Epithelial cell of prostate (primary cell): Measurements from ENCODE around the gene ZNF30.
A peak's percentile ranks its signal among the peaks of the same experiment; 100 is the strongest.
"Not testable (repeated sequence)": the region's sequence is repeated elsewhere in the genome, so short reads cannot be mapped to it uniquely, and the experiment has no call there.

Experiments
- DNase-seq: peaks from one replicate; pipeline ENCODE4 v3.0.0-alpha.2; 2011; ENCODE audit warnings: low read depth, low spot score
- H3K27ac ChIP-seq: fragments of 450-650 bp; 2 replicates; pipeline ENCODE4 v1.5.1; 2017; ENCODE audit warnings: mild to moderate bottlenecking

ZNF30 gene

GRCh38 chr19:34926685-34927375 lies at the start of gene ZNF30:
Gene ZNF30 (plus strand): TSS chr19:34926903. CDS start chr19:34929948, 3,045 bp downstream.
- DNase-seq, result peak; percentile 31
- H3K27ac ChIP-seq, result peak within 1 kb of the TSS; percentile 66

GRCh38 chr19:34879563-34879962 lies 47.1 kb upstream of the ZNF30 start:
- DNase-seq, result no peak
- H3K27ac ChIP-seq, result no peak overlapping the region

GRCh38 chr19:34880034-34880433 lies 46.7 kb upstream of the ZNF30 start:
- H3K27ac ChIP-seq, result no peak overlapping the region
- no peak for DNase-seq

GRCh38 chr19:34881982-34882381 lies 44.7 kb upstream of the ZNF30 start:
- peak; percentile 55 for DNase-seq
- H3K27ac ChIP-seq, result no peak overlapping the region

- DNase-seq, result no peak
- no peak overlapping the region for H3K27ac ChIP-seq
Observed at GRCh38 chr19:34888091-34888490, 38.6 kb upstream of the ZNF30 start.

GRCh38 chr19:34900245-34900644 lies 26.5 kb upstream of the ZNF30 start:
- no peak for DNase-seq
- H3K27ac ChIP-seq, result no peak overlapping the region

GRCh38 chr19:34904664-34905527 lies 21.8 kb upstream of the ZNF30 start:
- no peak for DNase-seq
- no peak overlapping the region for H3K27ac ChIP-seq

- no peak for DNase-seq
- no peak overlapping the region for H3K27ac ChIP-seq
Observed at GRCh38 chr19:34910770-34911169, 15.9 kb upstream of the ZNF30 start.

- not testable (repeated sequence) for H3K27ac ChIP-seq, DNase-seq
Observed at GRCh38 chr19:34917144-34917543, 9.6 kb upstream of the ZNF30 start.

GRCh38 chr19:34918190-34918589 lies 8.5 kb upstream of the ZNF30 start:
- no peak for DNase-seq
- no peak overlapping the region for H3K27ac ChIP-seq

- H3K27ac ChIP-seq, DNase-seq: not testable (repeated sequence)
Observed at GRCh38 chr19:34920090-34920786, 6.5 kb upstream of the ZNF30 start.

- H3K27ac ChIP-seq, result no peak overlapping the region
- no peak for DNase-seq
Observed at GRCh38 chr19:34925278-34925855, 1.3 kb upstream of the ZNF30 start.

- no peak for DNase-seq
- H3K27ac ChIP-seq, result peak overlapping the region; percentile 66
Observed at GRCh38 chr19:34926361-34926684, 380 bp upstream of the ZNF30 start.

- no peak overlapping the region for H3K27ac ChIP-seq
Observed at GRCh38 chr19:34932494-34932893, 5.8 kb downstream of the ZNF30 start.

GRCh38 chr19:34936184-34936583 lies 9.5 kb downstream of the ZNF30 start:
- H3K27ac ChIP-seq, result no peak overlapping the region
- no peak for DNase-seq

More at GRCh38 chr19:34932494-34932893, 5.8 kb downstream of the ZNF30 start:
- DNase-seq, result no peak

GRCh38 chr19:34938886-34939285 lies 12.2 kb downstream of the ZNF30 start:
- DNase-seq, result no peak

GRCh38 chr19:34943861-34944573 lies 17.3 kb downstream of the ZNF30 start:
- no peak for DNase-seq

More at GRCh38 chr19:34938886-34939285, 12.2 kb downstream of the ZNF30 start:
- H3K27ac ChIP-seq, result no peak overlapping the region

GRCh38 chr19:34953092-34953491 lies 26.4 kb downstream of the ZNF30 start:
- DNase-seq, result no peak
- no peak overlapping the region for H3K27ac ChIP-seq

More at GRCh38 chr19:34943861-34944573, 17.3 kb downstream of the ZNF30 start:
- H3K27ac ChIP-seq, result no peak overlapping the region

GRCh38 chr19:34957830-34958751 lies 31.4 kb downstream of the ZNF30 start:
- no peak for DNase-seq
- no peak overlapping the region for H3K27ac ChIP-seq
